GM06990 (cell line): ENCODE measurements around the gene HIBCH.
"Not testable (repeated sequence)": the region's sequence is repeated elsewhere in the genome, so short reads cannot be mapped to it uniquely, and the experiment has no call there.

ENCODE experiments used
- DNase-seq: peaks from one replicate; pipeline ENCODE4 v3.0.0-alpha.2; 2011; ENCODE audit not compliant: insufficient read length; ENCODE audit errors: extremely low read depth
- H3K27me3 ChIP-seq: replicated peaks from 2 replicates; pipeline ENCODE4 v1.6.0; 2011; ENCODE audit warnings: low read length; ENCODE audit not compliant: control insufficient read depth, insufficient read depth
- H3K36me3 ChIP-seq: 2 replicates; pipeline ENCODE4 v1.5.1; 2011; ENCODE audit warnings: low read length; ENCODE audit not compliant: control insufficient read depth, insufficient read depth
- H3K4me3 ChIP-seq: replicated peaks from 2 replicates; pipeline ENCODE4 v1.5.1; 2011; ENCODE audit warnings: low read depth, mild to moderate bottlenecking, control low read depth, low read length
- TF ChIP-seq, protein P1 (sequence below): IDR thresholded peaks from 2 replicates; pipeline ENCODE4 v1.5.1; 2011; ENCODE audit warnings: low read length, control low read depth, mild to moderate bottlenecking, inconsistent platforms; ENCODE audit not compliant: insufficient read depth, poor library complexity, severe bottlenecking

HIBCH gene

DNA sequence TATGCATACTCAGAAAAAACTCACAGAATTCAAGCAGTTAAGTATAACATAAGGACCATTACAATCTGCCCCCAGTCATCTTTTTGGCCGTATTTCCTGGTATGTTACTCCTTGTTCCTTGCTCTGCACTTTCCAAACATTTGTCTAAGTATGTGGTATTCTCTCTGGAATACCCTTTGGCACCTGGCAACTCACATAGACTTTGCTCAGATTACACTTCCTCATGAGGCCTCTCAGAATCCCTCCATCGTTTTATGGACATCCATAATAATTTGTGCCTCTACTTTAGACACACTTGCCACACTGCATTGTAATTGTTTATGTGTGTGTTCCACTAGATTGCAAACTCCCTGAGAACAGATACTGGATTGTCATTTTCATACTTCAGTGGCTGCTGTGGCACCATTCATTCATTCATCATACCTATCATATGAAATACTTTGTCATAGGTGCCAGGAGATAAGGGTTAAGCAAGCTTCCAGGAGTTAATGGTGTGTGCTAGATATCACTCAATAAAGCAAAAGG, 84.0 kb downstream of the HIBCH start:
- H3K27me3 ChIP-seq: no peaks in the 10 kb centered on the region
- DNase-seq: no peak
- no peak overlapping the region for H3K4me3 ChIP-seq
- H3K36me3 ChIP-seq: no peaks in the 10 kb centered on the region; the same call in 1 of the 2 replicates
- TF ChIP-seq, protein P1, sequence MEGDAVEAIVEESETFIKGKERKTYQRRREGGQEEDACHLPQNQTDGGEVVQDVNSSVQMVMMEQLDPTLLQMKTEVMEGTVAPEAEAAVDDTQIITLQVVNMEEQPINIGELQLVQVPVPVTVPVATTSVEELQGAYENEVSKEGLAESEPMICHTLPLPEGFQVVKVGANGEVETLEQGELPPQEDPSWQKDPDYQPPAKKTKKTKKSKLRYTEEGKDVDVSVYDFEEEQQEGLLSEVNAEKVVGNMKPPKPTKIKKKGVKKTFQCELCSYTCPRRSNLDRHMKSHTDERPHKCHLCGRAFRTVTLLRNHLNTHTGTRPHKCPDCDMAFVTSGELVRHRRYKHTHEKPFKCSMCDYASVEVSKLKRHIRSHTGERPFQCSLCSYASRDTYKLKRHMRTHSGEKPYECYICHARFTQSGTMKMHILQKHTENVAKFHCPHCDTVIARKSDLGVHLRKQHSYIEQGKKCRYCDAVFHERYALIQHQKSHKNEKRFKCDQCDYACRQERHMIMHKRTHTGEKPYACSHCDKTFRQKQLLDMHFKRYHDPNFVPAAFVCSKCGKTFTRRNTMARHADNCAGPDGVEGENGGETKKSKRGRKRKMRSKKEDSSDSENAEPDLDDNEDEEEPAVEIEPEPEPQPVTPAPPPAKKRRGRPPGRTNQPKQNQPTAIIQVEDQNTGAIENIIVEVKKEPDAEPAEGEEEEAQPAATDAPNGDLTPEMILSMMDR: no peak

- no peak for DNase-seq
- TF ChIP-seq, protein P1: no peak
- Histone ChIP-seq H3K36me3 (no peaks in the 10 kb centered on the region; the same call in 1 of the 2 replicates), H3K4me3 (no peak overlapping the region), H3K27me3 (no peaks in the 10 kb centered on the region)
These were observed 84.5 kb downstream of the HIBCH start for GRCh38 chr2:190235101-190235500.

GRCh38 chr2:190223989-190224388, 95.6 kb downstream of the HIBCH start:
- not testable (repeated sequence) for DNase-seq, H3K27me3 ChIP-seq, H3K4me3 ChIP-seq, H3K36me3 ChIP-seq

DNA sequence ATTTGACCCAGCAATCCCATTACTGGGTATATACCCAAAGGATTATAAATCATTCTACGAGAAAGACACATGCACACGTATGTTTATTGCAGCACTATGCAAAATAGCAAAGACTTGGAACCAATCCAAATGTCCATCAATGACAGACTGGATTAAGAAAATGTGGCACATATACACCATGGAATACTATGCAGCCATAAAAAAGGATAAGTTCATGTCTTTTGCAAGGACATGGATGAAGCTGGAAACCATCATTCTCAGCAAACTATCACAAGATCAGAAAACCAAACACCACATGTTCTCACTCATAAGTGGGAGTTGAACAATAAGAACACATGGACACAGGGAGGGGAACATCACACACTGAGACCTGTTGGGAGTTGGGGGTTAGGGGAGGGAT, 96.9 kb downstream of the HIBCH start:
- not testable (repeated sequence) for H3K4me3 ChIP-seq, DNase-seq, H3K36me3 ChIP-seq, H3K27me3 ChIP-seq

DNA sequence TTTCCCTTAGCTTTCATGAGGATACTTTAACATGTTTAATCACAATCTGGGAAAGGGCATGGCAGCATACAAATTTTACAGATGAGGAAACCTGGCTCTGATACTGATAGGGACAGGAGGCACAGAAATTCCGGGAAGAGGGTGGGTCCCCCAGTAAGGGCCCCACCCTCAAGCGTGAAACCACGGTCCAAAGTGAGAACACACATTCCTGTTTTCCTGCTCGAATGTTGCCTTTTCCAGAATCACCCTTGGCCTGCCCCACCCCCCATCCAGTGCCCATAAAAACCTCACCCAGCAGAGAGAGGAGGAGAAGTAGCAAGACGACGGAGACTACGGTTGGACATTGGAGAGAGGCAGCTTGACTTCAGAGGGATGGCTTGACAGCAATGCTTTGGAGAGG, 98.2 kb downstream of the HIBCH start:
- TF ChIP-seq, protein P1: no peak
- Histone ChIP-seq H3K27me3 (no peaks in the 10 kb centered on the region), H3K4me3 (no peak overlapping the region), H3K36me3 (peaks cover 4% of the 10 kb centered on the region)
- DNase-seq: no peak

DNA sequence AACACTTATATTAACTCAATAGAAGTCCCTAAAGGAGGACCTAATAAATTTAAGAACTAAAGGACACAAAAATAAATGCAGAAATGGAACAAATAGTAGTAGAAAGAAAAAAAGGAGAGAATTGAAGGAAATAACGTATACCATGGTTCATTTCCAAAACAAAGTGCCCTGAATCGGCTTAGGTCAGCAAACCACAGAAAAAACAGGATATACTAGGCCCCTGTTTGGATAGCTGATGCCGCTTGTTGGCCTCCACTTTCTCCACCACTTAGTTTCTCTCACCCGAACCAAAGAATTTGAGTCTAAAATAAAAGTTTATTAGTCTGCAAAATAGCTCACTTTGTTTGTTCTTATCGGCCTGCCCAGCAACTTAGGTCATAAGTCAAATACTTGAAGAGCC, 100.4 kb downstream of the HIBCH start:
- no peaks in the 10 kb centered on the region for H3K27me3 ChIP-seq
- no peak overlapping the region for H3K4me3 ChIP-seq
- TF ChIP-seq, protein P1: no peak
- DNase-seq: no peak
- H3K36me3 ChIP-seq: peaks cover 4% of the 10 kb centered on the region

GRCh38 chr2:190217616-190218015, 102.0 kb downstream of the HIBCH start:
- Histone ChIP-seq H3K27me3 (no peaks in the 10 kb centered on the region), H3K4me3 (no peak overlapping the region), H3K36me3 (peaks cover 4% of the 10 kb centered on the region)
- DNase-seq: no peak
- TF ChIP-seq, protein P1: no peak
